ENCODE measurements around the gene LRRN4.

DNA sequence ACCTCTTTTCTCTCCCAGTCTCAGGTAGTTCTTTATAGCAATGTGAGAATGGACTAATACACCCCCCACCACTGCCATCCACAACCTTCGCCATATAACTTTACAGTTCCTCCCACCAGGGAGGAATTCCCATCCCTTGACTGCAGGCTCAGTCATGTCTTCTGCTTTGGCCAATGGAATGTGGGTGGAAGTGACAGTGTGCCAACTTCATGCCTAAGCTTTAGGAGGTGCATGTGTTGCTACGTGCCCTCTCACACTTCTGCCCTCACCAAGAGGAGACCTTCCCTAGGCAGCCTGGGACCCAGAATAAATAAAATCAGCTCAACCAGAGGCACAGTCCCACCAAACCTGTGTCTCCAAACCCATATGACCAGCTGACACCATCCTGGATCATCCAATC is 33.0 kb upstream of the LRRN4 start:
- TF ChIP-seq ZNF263 (CRISPR knock-in tag; IDR thresholded peaks at IDR 0.05; ENCODE audit: borderline replicate concordance), result no peak
- no peak for TF ChIP-seq ETV5 (CRISPR knock-in tag; IDR thresholded peaks at IDR 0.05; ENCODE audit: low read depth)
- no peak for TF ChIP-seq FOXM1 (IDR thresholded peaks at IDR 0.05; ENCODE audit: low read depth)
- TF ChIP-seq FOXM1 (CRISPR knock-in tag; IDR thresholded peaks at IDR 0.05; ENCODE audit: low read depth), result no peak
- TF ChIP-seq, protein P1, sequence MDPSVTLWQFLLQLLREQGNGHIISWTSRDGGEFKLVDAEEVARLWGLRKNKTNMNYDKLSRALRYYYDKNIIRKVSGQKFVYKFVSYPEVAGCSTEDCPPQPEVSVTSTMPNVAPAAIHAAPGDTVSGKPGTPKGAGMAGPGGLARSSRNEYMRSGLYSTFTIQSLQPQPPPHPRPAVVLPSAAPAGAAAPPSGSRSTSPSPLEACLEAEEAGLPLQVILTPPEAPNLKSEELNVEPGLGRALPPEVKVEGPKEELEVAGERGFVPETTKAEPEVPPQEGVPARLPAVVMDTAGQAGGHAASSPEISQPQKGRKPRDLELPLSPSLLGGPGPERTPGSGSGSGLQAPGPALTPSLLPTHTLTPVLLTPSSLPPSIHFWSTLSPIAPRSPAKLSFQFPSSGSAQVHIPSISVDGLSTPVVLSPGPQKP (CRISPR knock-in tag; IDR thresholded peaks at IDR 0.05), result no peak
- no peak for TF ChIP-seq ZNF311 (CRISPR knock-in tag; IDR thresholded peaks at IDR 0.05)
- TF ChIP-seq, protein P2, sequence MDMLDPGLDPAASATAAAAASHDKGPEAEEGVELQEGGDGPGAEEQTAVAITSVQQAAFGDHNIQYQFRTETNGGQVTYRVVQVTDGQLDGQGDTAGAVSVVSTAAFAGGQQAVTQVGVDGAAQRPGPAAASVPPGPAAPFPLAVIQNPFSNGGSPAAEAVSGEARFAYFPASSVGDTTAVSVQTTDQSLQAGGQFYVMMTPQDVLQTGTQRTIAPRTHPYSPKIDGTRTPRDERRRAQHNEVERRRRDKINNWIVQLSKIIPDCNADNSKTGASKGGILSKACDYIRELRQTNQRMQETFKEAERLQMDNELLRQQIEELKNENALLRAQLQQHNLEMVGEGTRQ (CRISPR knock-in tag; IDR thresholded peaks at IDR 0.05), result no peak
- TF ChIP-seq RBFOX2 (IDR thresholded peaks at IDR 0.05; ENCODE audit: low read depth, low read length), result no peak
- TF ChIP-seq SIX5 (IDR thresholded peaks at IDR 0.05; ENCODE audit: borderline replicate concordance in 1 of 2, insufficient read depth in 1 of 2, low read depth in 1 of 2, low read length in 2 of 2), result no peak
